K562 (cell line): ENCODE measurements around the gene KLHL41. TPM values are rescaled to one million over a fixed set of nuclear protein-coding genes. Genes with fewer than 3 reads are reported as not detected.

ENCODE experiments used
- ATAC-seq: fragments of 200-7000 bp; cut with Tn5 transposase; 3 replicates; pipeline ENCODE4 v1.9.1; 2020; ENCODE audit warnings: moderate library complexity
- BruUV-seq: library from RNA; stranded (reverse); fragments of 400-500 nt; replicated peaks from 2 replicates; lab custom pipeline; 2021; lab: Mats Ljungman, UMichigan
- CTCF ChIA-PET: fragments of 300-600 bp; formaldehyde crosslinking; extraction: SDS; loops from one replicate; lab custom pipeline; 2021; ENCODE audit warnings: low intra/inter-chr PET ratio; lab: Yijun Ruan, JAX
- POLR2A ChIA-PET: fragments of 300-600, 350-650 bp; sonication (Branson Sonifier 250); formaldehyde crosslinking; extraction: SDS; loops from one replicate; lab custom pipeline; 2021; ENCODE audit warnings: antibody characterized with exemption, inconsistent platforms; lab: Yijun Ruan, JAX
- DNase-seq, 4 experiments: peaks; one replicate each; pipeline versions ENCODE4 v3.0.0 to v3.0.0-alpha.2; 2011 to 2018; ENCODE audit warnings: low spot score in 3 of 4, mixed read lengths in 3 of 4; ENCODE audit errors: extremely low read depth in 1 of 4
- FAIRE-seq: peaks from 2 replicates; lab custom pipeline; 2011; peaks lifted over from hg19 to GRCh38; lab: Jason Lieb, UNC
- H2AFZ ChIP-seq: 2 replicates; pipeline ENCODE4 v1.6.0; 2011; ENCODE audit warnings: low read depth, low read length, control low read depth, inconsistent platforms
- H3K27ac ChIP-seq: fragments of 200-600 bp; 3 replicates; pipeline ENCODE4 v1.8.0; 2011; ENCODE audit warnings: low read depth, mild to moderate bottlenecking, control low read depth, inconsistent platforms, low read length, moderate library complexity, mixed read lengths; ENCODE audit errors: extremely low read depth
- H3K27me3 ChIP-seq, 2 experiments: fragments of 300-600 bp in 1 of 2; 2 replicates in 1 of 2; 3 replicates in 1 of 2; pipeline versions ENCODE4 v1.6.0 to v1.8.0; 2011; ENCODE audit warnings: inconsistent platforms in 2 of 2, low read length in 2 of 2, mild to moderate bottlenecking in 1 of 2, mixed read lengths in 1 of 2, moderate library complexity in 1 of 2; ENCODE audit not compliant: control insufficient read depth in 2 of 2, insufficient read depth in 2 of 2
- H3K36me3 ChIP-seq: fragments of 300-600 bp; 3 replicates; pipeline ENCODE4 v1.8.0; 2011; ENCODE audit warnings: mild to moderate bottlenecking, low read length, inconsistent platforms; ENCODE audit not compliant: control insufficient read depth, insufficient read depth
- H3K4me1 ChIP-seq, 2 experiments: fragments of 200-600 bp in 1 of 2; replicated peaks in 1 of 2; 2 replicates in 1 of 2; 3 replicates in 1 of 2; pipeline versions ENCODE4 v1.5.1 to v1.8.0; 2011; ENCODE audit warnings: inconsistent platforms in 2 of 2, low read length in 2 of 2, mild to moderate bottlenecking in 1 of 2, mixed read lengths in 1 of 2, moderate library complexity in 1 of 2; ENCODE audit not compliant: control insufficient read depth in 2 of 2, insufficient read depth in 2 of 2
- H3K4me2 ChIP-seq: 2 replicates; pipeline ENCODE4 v1.6.1; 2011; ENCODE audit warnings: low read length, control low read depth, inconsistent platforms, mixed read lengths; ENCODE audit not compliant: insufficient read depth
- H3K4me3 ChIP-seq: fragments of 200-600 bp; sonication (generic), shearing (Covaris generic); 2 replicates; pipeline ENCODE4 v1.5.1; 2016; ENCODE audit warnings: control low read depth, inconsistent platforms
- H3K79me2 ChIP-seq: fragments of 200-600 bp; 3 replicates; pipeline ENCODE4 v1.8.0; 2011; ENCODE audit warnings: low read length, inconsistent platforms; ENCODE audit not compliant: control insufficient read depth, insufficient read depth
- H3K9ac ChIP-seq, 2 experiments: 2 replicates each; pipeline versions ENCODE4 v1.6.0 to v1.6.1; 2011; ENCODE audit warnings: low read depth in 2 of 2, low read length in 2 of 2, control low read depth in 1 of 2, inconsistent platforms in 1 of 2, mild to moderate bottlenecking in 1 of 2, mixed read lengths in 1 of 2; ENCODE audit not compliant: insufficient read depth in 1 of 2
- H3K9me1 ChIP-seq: one replicate; pipeline ENCODE4 v1.6.0; 2011; ENCODE audit warnings: inconsistent platforms, mild to moderate bottlenecking, low read length, moderate library complexity; ENCODE audit not compliant: control insufficient read depth, insufficient read depth
- H3K9me3 ChIP-seq: replicated peaks from 2 replicates; pipeline ENCODE4 v1.5.1; 2011; ENCODE audit warnings: low read depth, low read length, inconsistent platforms; ENCODE audit not compliant: control insufficient read depth, insufficient read depth
- H4K20me1 ChIP-seq: replicated peaks from 2 replicates; pipeline ENCODE4 v1.6.1; 2011; ENCODE audit warnings: low read length, inconsistent platforms, mixed read lengths; ENCODE audit not compliant: control insufficient read depth, insufficient read depth
- NCOA6 ChIP-seq: fragments of 450-650 bp; IDR thresholded peaks from 2 replicates; pipeline ENCODE4 v1.6.1; 2017; ENCODE audit warnings: mild to moderate bottlenecking
- NR4A1 ChIP-seq, 2 experiments: fragments of 250-450 bp in 1 of 2; fragments of 450-650 bp in 1 of 2; sonication (Bioruptor Pico) in 1 of 2; IDR thresholded peaks; 2 replicates each; pipeline versions ENCODE4 v1.4.0 to v1.6.1; 2016 to 2020; ENCODE audit warnings: mild to moderate bottlenecking in 2 of 2, missing compliant biosample characterization in 1 of 2, missing genetic modification characterization in 1 of 2, moderate library complexity in 1 of 2
- SREBF1 ChIP-seq: fragments of 150-350 bp; IDR thresholded peaks from 2 replicates; pipeline ENCODE4 v1.6.1; 2014; ENCODE audit warnings: antibody characterized with exemption, low read depth, low read length, borderline replicate concordance
- SRSF9 ChIP-seq: fragments of 200-400 bp; formaldehyde crosslinking; IDR thresholded peaks from 2 replicates; pipeline ENCODE4 v1.6.1; 2017; ENCODE audit warnings: low read depth, low read length, borderline replicate concordance
- TBP ChIP-seq: optimal IDR thresholded peaks from 2 replicates; pipeline ENCODE3; 2011; ENCODE audit warnings: low read depth, low read length, improper control_type of control experiment
- TFE3 ChIP-seq: fragments of 450-650 bp; formaldehyde crosslinking; IDR thresholded peaks from 2 replicates; pipeline ENCODE4 v1.4.0; 2020; ENCODE audit warnings: mild to moderate bottlenecking, mixed read lengths
- XRCC4 ChIP-seq: IDR thresholded peaks from one replicate; pipeline ENCODE4 v1.6.1; 2011; ENCODE audit not compliant: insufficient read depth, insufficient read length; ENCODE audit errors: extremely low read depth
- ZNF639 ChIP-seq, 2 experiments: fragments of 200-800 bp in 1 of 2; sonication (Bioruptor generic) in 1 of 2; sonication (generic) in 1 of 2; formaldehyde crosslinking in 1 of 2; IDR thresholded peaks in 1 of 2; conservative IDR thresholded peaks in 1 of 2; 2 replicates each; pipeline versions ENCODE4 v1.5.0 to v1.6.1; 2016 to 2020; ENCODE audit warnings: missing compliant biosample characterization in 1 of 2, missing genetic modification characterization in 1 of 2, missing genetic modification reagents in 1 of 2
- WGBS: fragments of 100-300 bp; shearing (Covaris generic); methylation state at CpG from one replicate; pipeline ENCODE4 v1.1.6; 2016; ENCODE audit warnings: low coverage, mixed read lengths; ENCODE audit not compliant: insufficient coverage; ENCODE audit errors: missing lambda C conversion rate; 5-methylcytosine and 5-hydroxymethylcytosine counted together
- in situ Hi-C: fragments of 300-500 bp; cut with MboI; formaldehyde crosslinking; loops from 4 replicates; pipeline ENCODE4 v1.15.0; 2018; ENCODE audit warnings: inconsistent platforms, mixed read lengths
- intact Hi-C: fragments of 100-400 bp; cut with micrococcal nuclease; formaldehyde crosslinking; loops from 2 replicates; pipeline ENCODE4 v1.14.2; 2022
- polyA plus RNA-seq, 8 experiments: library from polyadenylated mRNA; depleted of rRNA in 4 of 8; stranded (reverse) in 5 of 8; unstranded in 3 of 8; fragments of >200 nt; fragmentation: Nextera tagmentation in 2 of 8; fragmentation: Illumina TruSeq in 1 of 8; extraction: Ambion mirVana in 2 of 8; extraction: Trizol in 1 of 8; gene quantifications; 2 replicates each; pipeline versions ENCODE4 v1.2.1 to v1.2.3, GENCODE V29; 2011 to 2014; ENCODE audit warnings: inconsistent platforms in 1 of 8, missing spikeins in 1 of 8
- total RNA-seq, 7 experiments: library from RNA; depleted of rRNA in 6 of 7; stranded (reverse); fragments of >200 nt in 6 of 7; fragmentation: Illumina TruSeq in 2 of 7; extraction: Trizol in 2 of 7; gene quantifications; 2 replicates each; pipeline versions ENCODE4 v1.2.1 to v1.2.3, GENCODE V29; 2011 to 2021; ENCODE audit warnings: low replicate concordance in 1 of 7
- TF ChIP-seq, protein P1 (sequence below), 2 experiments: IDR thresholded peaks; 2 replicates each; pipeline ENCODE4 v1.6.1; 2011; ENCODE audit warnings: borderline replicate concordance in 1 of 2, control low read depth in 1 of 2, low read depth in 1 of 2, low read length in 1 of 2, mild to moderate bottlenecking in 1 of 2, mixed read lengths in 1 of 2, moderate library complexity in 1 of 2; ENCODE audit not compliant: insufficient read depth in 1 of 2, insufficient read length in 1 of 2, poor library complexity in 1 of 2, severe bottlenecking in 1 of 2; ENCODE audit errors: extremely low read depth in 1 of 2
- TF ChIP-seq, protein P2 (sequence below): sonication (generic); formaldehyde crosslinking; IDR thresholded peaks from 2 replicates; pipeline ENCODE4 v1.8.0; 2022; ENCODE audit warnings: mild to moderate bottlenecking, missing genetic modification reagents
- TF ChIP-seq, protein P3 (sequence below): sonication (generic); formaldehyde crosslinking; IDR thresholded peaks from 2 replicates; pipeline ENCODE4 v1.8.0; 2022; ENCODE audit warnings: mild to moderate bottlenecking, missing genetic modification reagents
- TF ChIP-seq, protein P4 (sequence below): fragments of 450-650 bp; IDR thresholded peaks from 2 replicates; pipeline ENCODE4 v1.6.1; 2016; ENCODE audit warnings: low read depth, mild to moderate bottlenecking, moderate library complexity

Gene KLHL41
- total and polyA plus RNA-seq, 9 of the 15 experiments (the other 6 are each of a cell fraction or from before 2014, with no cell fraction given), result 0.05 to 1.5 (median 0.09) TPM

DNA sequence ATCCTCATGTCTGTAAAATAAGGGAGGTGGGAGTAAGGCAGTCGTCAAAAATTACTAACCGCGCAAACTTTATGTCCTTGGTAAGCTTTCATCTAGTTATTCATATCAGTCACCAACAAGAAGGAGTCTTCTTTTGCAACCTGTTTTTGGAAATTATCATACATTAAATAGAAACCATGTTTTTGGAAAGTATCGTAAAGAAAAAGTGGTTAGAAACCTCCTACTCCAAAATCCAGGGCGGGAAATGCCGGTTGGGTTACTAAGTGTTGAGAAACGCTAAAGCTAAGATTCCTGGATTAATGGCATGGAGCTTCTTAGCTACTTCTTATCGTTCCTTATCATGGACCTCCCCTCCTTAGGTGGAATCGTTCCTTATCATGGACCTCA, 29.4 kb upstream of the KLHL41 start (continued):
- TF ChIP-seq, protein P1, sequence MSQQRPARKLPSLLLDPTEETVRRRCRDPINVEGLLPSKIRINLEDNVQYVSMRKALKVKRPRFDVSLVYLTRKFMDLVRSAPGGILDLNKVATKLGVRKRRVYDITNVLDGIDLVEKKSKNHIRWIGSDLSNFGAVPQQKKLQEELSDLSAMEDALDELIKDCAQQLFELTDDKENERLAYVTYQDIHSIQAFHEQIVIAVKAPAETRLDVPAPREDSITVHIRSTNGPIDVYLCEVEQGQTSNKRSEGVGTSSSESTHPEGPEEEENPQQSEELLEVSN (IDR thresholded peaks at IDR 0.05; ENCODE audit: borderline replicate concordance in 1 of 2, extremely low read depth in 1 of 2, insufficient read depth in 1 of 2, insufficient read length in 1 of 2, low read depth in 1 of 2, low read length in 1 of 2, poor library complexity in 1 of 2, severe bottlenecking in 1 of 2), result peak in 1 of 2 experiments; percentile 62
- TF ChIP-seq, protein P2, sequence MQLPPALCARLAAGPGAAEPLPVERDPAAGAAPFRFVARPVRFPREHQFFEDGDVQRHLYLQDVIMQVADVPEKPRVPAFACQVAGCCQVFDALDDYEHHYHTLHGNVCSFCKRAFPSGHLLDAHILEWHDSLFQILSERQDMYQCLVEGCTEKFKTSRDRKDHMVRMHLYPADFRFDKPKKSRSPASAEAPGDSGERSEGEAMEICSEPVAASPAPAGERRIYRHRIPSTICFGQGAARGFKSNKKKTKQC (CRISPR knock-in tag), result no peak
- TF ChIP-seq, protein P3, sequence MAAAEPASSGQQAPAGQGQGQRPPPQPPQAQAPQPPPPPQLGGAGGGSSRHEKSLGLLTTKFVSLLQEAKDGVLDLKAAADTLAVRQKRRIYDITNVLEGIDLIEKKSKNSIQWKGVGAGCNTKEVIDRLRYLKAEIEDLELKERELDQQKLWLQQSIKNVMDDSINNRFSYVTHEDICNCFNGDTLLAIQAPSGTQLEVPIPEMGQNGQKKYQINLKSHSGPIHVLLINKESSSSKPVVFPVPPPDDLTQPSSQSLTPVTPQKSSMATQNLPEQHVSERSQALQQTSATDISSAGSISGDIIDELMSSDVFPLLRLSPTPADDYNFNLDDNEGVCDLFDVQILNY, result 0 out of 2 replicates have a peak, but pooled peaks have one; percentile 6
- TF ChIP-seq XRCC4 (no peak), NCOA6 (no peak)
- TF ChIP-seq, all 486 proteins: peak for 5

GRCh38 chr2:169485650-169486138, 23.8 kb upstream of the KLHL41 start:
- no peak overlapping the region for H3K4me3 ChIP-seq
- in situ Hi-C loops, result no loop called here
- no peak overlapping the region for H2AFZ ChIP-seq
- FAIRE-seq, result no peak
- intact Hi-C loops, result no loop called here
- H3K79me2 ChIP-seq, result no peaks in the 10 kb centered on the region
- H3K27me3 ChIP-seq, result no peaks in the 10 kb centered on the region
- H3K9ac ChIP-seq, result no peak overlapping the region
- ChIA-PET POLR2A (interaction anchor here (0.6 to 1.6 kb wide), 2 partner anchors 11 to 669 kb away, joined by 3 to 5 read pairs; no protein-coding TSS in a partner anchor), CTCF (no interaction called here)
- no peak for ATAC-seq
- H3K4me1 ChIP-seq, result no peaks in the 10 kb centered on the region
- H3K27ac ChIP-seq, result no peak overlapping the region
- no peak for DNase-seq
- no peaks in the 10 kb centered on the region for H4K20me1 ChIP-seq
- no peaks in the 10 kb centered on the region for H3K9me3 ChIP-seq
- no TSS peak for BruUV-seq
- no peaks in the 10 kb centered on the region for H3K9me1 ChIP-seq
- H3K36me3 ChIP-seq, result peaks cover 6% of the 10 kb centered on the region; the same call in 1 of the 3 replicates
- 73% methylated on average over 1 of the region's 1 CpG for WGBS
- H3K4me2 ChIP-seq, result no peak overlapping the region
- TF ChIP-seq NR4A1 (CRISPR knock-in tag; IDR thresholded peaks at IDR 0.05), result no peak
- no peak for TF ChIP-seq NR4A1 (tag; IDR thresholded peaks at IDR 0.05)
- TF ChIP-seq, protein P4, sequence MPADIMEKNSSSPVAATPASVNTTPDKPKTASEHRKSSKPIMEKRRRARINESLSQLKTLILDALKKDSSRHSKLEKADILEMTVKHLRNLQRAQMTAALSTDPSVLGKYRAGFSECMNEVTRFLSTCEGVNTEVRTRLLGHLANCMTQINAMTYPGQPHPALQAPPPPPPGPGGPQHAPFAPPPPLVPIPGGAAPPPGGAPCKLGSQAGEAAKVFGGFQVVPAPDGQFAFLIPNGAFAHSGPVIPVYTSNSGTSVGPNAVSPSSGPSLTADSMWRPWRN, result no peak
- no peak for TF ChIP-seq TBP
- TF ChIP-seq ZNF639 (CRISPR knock-in tag; conservative IDR thresholded peaks at IDR 0.05 in 1 of 2, IDR thresholded peaks at IDR 0.05 in 1 of 2), result no peak
- TF ChIP-seq SRSF9, result no peak
- TF ChIP-seq TFE3 (CRISPR knock-in tag), result no peak
- no peak for TF ChIP-seq SREBF1
